GM23338 (cell line): ENCODE data around the gene DIP2C.

Source experiments
- CTCF ChIP-seq, 2 experiments: fragments of 200-600 bp in 1 of 2; sonication (generic) in 1 of 2; conservative IDR thresholded peaks; 2 replicates each; pipeline versions ENCODE4 v1.5.1 to v1.6.1; 2016 to 2017; ENCODE audit warnings: antibody characterized with exemption in 2 of 2, low read depth in 2 of 2, mild to moderate bottlenecking in 2 of 2, moderate library complexity in 1 of 2
- EZH2 ChIP-seq: fragments of 200-600 bp; sonication (generic); IDR thresholded peaks from one replicate; pipeline ENCODE4 v1.8.0; 2017; ENCODE audit warnings: antibody characterized with exemption, mild to moderate bottlenecking, low read depth; ENCODE audit not compliant: unreplicated experiment
- EZH2phosphoT487 ChIP-seq: fragments of 200-600 bp; sonication (generic); IDR thresholded peaks from one replicate; pipeline ENCODE4 v1.8.1; 2018; ENCODE audit warnings: antibody characterized with exemption; ENCODE audit not compliant: unreplicated experiment
- JUNB ChIP-seq: IDR thresholded peaks from one replicate; pipeline ENCODE4 v1.6.1; 2016; ENCODE audit warnings: antibody characterized with exemption; ENCODE audit not compliant: unreplicated experiment
- POLR2AphosphoS5 ChIP-seq: IDR thresholded peaks from 2 replicates; pipeline ENCODE4 v1.6.1; 2016; ENCODE audit warnings: antibody characterized with exemption, low read depth
- REST ChIP-seq: IDR thresholded peaks from one replicate; pipeline ENCODE4 v1.6.1; 2018; ENCODE audit warnings: antibody characterized with exemption; ENCODE audit not compliant: unreplicated experiment
- STAT1 ChIP-seq: IDR thresholded peaks from one replicate; pipeline ENCODE4 v1.6.1; 2016; ENCODE audit warnings: antibody characterized with exemption; ENCODE audit not compliant: unreplicated experiment

- no peak for TF ChIP-seq CTCF (conservative IDR thresholded peaks at IDR 0.05; ENCODE audit: low read depth in 2 of 2)
- no peak for TF ChIP-seq EZH2phosphoT487
- TF ChIP-seq REST, result no peak
- no peak for TF ChIP-seq POLR2AphosphoS5
- no peak for TF ChIP-seq EZH2
- no peak for TF ChIP-seq JUNB
- no peak for TF ChIP-seq STAT1
These were observed 207.4 kb downstream of the DIP2C start for GRCh38 chr10:482051-482501.
